ENCODE data around the gene FEV.
"Not testable (repeated sequence)": the region's sequence is repeated elsewhere in the genome, so short reads cannot be mapped to it uniquely, and the experiment has no call there.

FEV gene

GRCh38 chr2:218963601-218964000 is 21.4 kb downstream of the FEV start:
- no peak for DNase-seq

GRCh38 chr2:218962859-218963492 is 22.0 kb downstream of the FEV start:
- DNase-seq = peak; percentile 96

- DNase-seq = peak; percentile 63
These were observed 23.1 kb downstream of the FEV start for GRCh38 chr2:218961651-218962570.

GRCh38 chr2:218961229-218961628 is 23.8 kb downstream of the FEV start:
- no peak for DNase-seq

GRCh38 chr2:218960309-218961165 is 24.4 kb downstream of the FEV start:
- peak; percentile 51 for DNase-seq

- DNase-seq = no peak
These were observed 25.1 kb downstream of the FEV start for GRCh38 chr2:218959761-218960308.

GRCh38 chr2:218959141-218959731 is 25.7 kb downstream of the FEV start, which contains the start of gene CDK5R2:
Gene CDK5R2, plus strand, starts transcription at chr2:218959666. Its CDS starts 155 bp downstream, at chr2:218959821.
- DNase-seq = peak; percentile 96

GRCh38 chr2:218958276-218958675 is 26.7 kb downstream of the FEV start:
- no peak for DNase-seq

- DNase-seq = no peak
These were observed 27.3 kb downstream of the FEV start for GRCh38 chr2:218957671-218958070.

- no peak for DNase-seq
These were observed 28.9 kb downstream of the FEV start for GRCh38 chr2:218956039-218956438.

- DNase-seq = no peak
These were observed 30.3 kb downstream of the FEV start for GRCh38 chr2:218954541-218955300.

- no peak for DNase-seq
These were observed 31.5 kb downstream of the FEV start for GRCh38 chr2:218953366-218953954.

- no peak for DNase-seq
These were observed 32.8 kb downstream of the FEV start for GRCh38 chr2:218952160-218952559.

GRCh38 chr2:218946621-218947020 is 38.4 kb downstream of the FEV start:
- no peak for DNase-seq

GRCh38 chr2:218944759-218945404 is 40.1 kb downstream of the FEV start:
- no peak for DNase-seq

GRCh38 chr2:218931751-218932150 is 53.2 kb downstream of the FEV start:
- DNase-seq = not testable (repeated sequence)

All from COR-L47 (cell line).